Measurements from ENCODE around the gene PSMD6. TPM values are rescaled to one million over a fixed set of nuclear protein-coding genes. Genes with fewer than 3 reads are reported as not detected.
A peak's percentile ranks its signal among the peaks of the same experiment; 100 is the strongest.

PSMD6 gene
- polyA plus RNA-seq, 4 donors: 79.6 to 127 (median 120) TPM

DNA sequence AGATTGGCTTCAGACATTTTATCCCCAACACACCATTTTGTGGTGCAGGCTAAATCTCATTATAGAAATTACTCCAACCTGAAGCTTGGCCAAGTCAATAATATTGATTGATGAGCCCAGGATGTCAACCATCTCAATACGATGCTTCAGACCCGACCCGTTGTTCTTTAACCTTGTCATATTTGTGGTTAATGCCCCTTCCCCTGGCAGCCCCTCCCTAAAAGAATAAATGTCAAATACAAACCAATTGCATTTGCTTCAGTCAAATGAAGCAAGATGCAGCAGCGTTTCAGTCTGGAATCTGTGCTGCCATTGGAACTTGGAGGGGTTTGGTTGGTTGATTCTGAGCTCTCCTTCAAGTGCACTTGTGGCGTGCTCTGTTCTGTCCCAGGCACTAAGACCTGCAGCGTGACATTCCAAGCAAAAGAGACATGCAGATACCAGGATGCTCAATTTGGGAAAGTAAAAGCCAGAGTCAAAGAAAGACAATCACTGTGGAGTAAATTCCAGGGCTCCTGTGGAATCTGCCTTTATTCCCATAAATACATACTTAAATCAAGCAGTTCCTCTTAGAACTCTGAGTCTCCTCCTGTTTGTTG, 23.8 kb upstream of the PSMD6 start:
- no peak for DNase-seq (ENCODE audit: low read depth in 4 of 4, low spot score in 3 of 4)

DNA sequence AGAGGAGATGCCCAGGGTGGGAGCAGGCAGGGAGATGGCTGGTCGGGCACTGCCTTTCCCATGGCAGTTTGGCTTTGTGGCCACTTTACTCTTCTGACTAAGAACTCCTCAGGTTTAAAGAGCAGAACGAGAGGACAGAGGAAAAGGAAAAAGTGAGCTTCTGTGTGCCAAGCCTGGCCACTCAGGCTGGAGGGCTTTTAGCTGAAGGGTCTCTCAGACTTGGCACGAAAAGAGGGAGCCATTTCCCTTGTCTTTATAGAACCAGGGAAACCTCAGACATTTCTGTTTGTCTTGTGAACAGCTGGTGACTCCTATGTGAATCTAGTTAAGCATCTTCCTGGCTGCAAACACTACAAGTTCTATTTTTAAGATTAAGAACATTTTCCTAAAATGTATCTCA, 23.3 kb upstream of the PSMD6 start:
- no peak for DNase-seq (ENCODE audit: low read depth in 4 of 4, low spot score in 3 of 4)

DNA sequence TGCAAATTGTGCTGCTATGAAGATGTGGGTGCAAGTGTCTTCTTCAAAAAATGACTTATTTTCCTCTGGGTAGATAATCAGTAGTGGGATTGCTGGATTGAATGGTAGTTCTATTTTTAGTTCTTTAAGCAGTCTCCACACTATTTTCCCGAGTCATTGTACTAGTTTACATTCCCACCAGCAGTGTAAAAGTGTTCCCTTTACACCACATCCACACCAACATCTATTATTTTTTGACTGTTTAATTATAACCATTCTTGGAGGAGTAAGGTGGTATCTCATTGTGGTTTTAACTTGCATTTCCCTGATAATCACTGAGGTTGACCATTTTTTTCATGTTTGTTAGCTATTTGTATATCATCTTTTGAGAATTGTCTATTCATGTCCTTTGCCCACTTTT, 19.7 kb upstream of the PSMD6 start:
- DNase-seq (ENCODE audit: low read depth in 4 of 4, low spot score in 3 of 4): no peak

DNA sequence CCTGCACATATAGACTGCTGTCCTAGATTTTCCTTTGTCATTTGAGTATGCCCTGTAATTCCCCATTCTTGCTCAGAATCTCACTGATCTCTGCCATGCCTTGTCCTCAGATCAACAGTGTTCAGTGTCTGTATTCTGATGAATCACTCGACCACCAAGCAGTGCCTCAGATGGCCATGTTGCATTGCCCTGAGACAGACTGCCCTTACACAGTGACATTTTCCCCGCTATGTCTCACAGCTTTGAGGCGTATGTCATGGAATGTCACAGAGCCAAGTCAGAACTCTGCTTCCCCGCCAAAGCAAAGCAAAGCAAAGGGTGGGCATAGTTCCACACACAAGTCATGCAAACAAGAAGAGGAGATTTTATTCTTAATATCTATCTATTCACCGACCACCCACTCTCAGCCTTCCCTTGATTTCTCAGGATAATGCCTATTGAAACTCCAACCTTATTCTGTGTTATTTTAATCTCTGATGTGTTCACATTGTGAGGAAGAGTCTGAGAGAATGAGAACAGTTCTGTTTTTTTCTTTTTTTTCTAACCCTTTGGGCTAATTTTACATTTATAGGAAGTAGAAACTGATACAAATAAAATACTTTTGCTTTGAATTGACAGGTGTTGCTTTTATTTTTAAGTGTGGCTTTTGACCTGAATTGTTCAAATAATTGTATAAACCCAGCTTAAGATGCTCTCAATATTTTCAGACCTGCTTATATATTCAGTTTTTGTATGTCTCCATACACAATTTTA, 16.9 kb upstream of the PSMD6 start:
- no peak for DNase-seq (ENCODE audit: low read depth in 4 of 4, low spot score in 3 of 4)

DNA sequence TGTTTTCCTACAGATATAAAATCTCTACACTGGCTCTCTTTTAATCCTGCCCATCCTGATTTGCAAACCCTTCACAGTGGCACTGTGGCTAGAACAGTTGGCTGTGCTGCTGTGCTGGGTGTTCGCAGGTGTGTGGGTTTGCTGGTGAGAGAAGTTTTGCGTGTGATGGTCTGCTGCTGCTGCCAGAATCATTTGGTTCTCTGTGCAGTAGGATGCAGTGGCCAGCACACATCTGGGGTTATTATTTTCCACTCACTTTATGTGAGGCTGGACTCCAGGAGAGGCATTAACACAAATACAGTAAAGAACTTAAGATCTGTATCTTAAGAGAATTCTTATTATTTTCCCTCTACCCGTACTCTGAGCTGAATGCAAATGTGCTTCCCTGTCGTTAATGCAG, 16.0 kb upstream of the PSMD6 start:
- DNase-seq (ENCODE audit: low read depth in 4 of 4, low spot score in 3 of 4): no peak

DNA sequence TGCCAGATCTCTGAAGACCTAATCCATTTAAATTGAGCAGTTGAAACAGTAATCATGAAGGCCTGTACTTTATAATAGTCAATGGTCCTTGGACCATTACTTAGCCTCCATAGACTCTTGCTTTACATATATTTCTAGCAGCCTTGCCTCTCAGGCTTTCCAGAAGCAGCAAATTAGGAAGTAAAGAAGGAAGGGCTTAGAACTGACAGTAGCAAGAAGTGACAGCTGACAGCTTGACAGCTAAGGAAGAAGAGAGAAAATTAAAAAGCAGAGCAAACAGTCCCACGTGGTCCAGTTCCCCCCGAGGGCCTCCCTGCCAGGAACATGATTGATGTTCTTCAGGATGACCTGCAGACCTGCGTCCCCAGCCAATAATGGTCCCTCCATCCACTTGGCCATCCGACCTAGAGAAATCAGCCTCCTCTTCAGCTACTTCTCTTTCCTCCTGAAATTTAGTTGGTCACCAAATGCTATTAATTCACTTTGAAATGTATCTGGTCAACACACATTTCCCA, 15.0 kb upstream of the PSMD6 start:
- DNase-seq (ENCODE audit: low read depth in 4 of 4, low spot score in 3 of 4): no peak

DNA sequence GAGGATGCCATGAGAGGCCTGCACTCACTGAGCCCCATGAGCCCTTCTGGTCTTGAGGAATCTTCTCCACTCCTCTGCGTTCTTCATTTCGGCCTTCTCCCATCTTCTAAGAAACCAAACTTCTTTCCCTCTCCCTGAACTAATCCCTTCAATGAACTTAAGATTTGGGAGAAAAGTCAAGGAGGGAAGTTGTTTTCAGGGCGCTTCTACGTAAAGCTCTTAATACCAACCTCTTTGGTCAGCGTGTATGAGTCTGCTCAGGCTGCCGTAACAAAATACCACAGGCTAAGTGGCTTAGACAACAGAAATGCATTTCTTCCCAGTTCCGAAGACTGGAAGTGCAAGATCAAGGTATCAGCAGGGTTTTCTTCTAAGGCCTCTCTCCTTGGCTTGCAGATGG, 13.8 kb upstream of the PSMD6 start:
- no peak for DNase-seq (ENCODE audit: low read depth in 4 of 4, low spot score in 3 of 4)

DNA sequence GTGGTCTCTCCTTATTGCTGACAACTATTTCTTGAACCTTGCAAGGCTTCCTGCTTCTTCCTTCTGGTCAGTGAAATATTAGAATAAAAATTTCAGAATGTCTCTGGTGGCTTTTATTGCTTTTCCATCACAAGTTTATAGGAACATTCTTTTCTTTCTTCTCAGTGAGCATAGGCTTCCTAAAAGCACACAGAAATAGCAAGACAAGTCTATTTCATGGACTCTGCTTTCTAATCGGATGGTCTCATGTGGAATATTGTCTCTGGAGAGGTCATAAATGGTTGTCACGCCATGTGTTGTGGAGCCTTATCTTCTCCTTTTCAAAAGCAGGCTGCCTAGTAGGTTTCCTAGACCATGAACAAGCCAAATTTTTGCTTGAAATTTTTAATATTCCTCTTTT, 9.8 kb upstream of the PSMD6 start:
- no peak for DNase-seq (ENCODE audit: low read depth in 4 of 4, low spot score in 3 of 4)

DNA sequence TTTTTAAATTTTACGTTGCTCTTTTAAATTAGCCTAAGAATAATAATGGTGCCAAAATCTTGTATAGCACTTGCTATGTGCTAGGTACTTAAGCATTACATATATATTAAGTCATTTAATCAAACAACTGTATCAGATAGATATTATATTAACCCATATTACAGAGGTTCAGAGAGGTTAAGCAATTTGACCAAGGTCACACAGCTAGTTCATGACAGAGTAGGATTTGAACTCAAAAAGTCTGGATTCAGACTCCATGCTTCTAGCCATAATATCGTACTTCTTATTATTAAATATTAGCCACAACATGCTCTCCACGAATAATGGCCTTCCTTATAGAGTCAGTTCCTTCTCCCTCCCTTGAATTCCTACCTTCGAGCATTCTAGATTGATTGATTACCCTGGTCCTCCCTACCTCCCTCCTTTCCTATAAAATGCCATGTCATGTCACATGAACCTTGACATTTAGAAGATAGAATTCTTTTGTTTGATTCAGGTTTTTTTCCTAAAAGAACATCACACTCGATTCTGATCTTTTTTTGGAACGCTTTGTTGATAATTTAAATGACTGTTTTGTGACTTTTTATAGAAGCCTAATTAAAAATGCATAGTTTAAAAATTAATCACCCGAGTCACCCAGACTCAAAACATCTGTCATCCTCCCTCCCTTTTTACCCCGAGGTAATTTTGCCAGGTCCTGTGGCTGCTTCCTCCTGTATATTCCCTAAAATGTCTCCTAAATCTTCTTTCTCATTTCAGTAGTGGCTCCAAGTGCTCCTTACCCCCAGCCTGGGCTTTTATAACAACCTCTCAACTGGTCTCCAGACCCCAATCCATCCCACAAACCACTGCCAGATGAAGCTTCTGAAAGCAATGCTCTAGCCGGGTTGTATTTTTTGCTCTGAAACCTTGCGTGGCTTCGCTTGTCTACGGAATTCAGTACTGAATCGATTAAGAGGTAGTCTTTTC, 8.5 kb upstream of the PSMD6 start:
- no peak for DNase-seq (ENCODE audit: low read depth in 4 of 4, low spot score in 3 of 4)

DNA sequence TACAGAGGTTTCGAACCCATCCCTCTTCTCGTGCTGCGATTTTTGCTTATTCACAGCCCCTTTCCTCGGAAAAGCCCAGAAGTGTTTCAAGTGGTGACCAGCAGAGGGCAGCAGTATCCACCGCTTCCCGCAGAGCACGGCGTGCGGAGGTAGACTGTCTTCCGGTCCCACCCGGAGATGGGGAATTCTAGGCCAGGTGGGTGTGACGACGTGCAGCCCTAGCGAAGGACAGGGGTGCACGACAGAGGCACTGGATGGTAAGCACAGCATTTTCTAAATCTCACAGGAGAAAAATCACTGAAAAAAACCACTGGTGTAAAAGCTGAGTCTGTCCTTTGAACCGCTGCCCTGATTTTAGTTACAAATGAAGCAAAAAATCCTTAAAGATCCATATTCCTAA, 7.4 kb upstream of the PSMD6 start:
- peak in 2 of 4 donors; percentile 53 to 59 for DNase-seq (ENCODE audit: low read depth in 4 of 4, low spot score in 3 of 4)

DNA sequence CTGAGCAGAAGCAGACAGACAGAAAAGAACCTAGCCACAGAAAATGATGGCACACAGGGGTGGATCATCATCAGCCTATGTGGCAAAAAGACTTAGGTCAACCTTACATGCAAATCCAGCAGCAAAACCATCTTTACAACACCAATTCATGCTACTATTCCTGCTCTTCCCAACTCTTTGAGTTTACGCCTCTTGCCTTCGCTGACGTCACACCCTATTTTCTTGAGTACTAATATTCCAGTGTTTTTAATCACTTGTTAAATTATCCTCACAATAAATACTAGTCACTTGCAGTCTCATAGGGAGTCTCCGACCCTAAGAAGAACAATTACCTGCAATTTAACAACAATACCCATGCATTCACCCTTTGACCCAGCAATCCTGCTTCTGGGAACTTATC, 6.0 kb upstream of the PSMD6 start:
- DNase-seq (ENCODE audit: low read depth in 4 of 4, low spot score in 3 of 4): no peak

DNA sequence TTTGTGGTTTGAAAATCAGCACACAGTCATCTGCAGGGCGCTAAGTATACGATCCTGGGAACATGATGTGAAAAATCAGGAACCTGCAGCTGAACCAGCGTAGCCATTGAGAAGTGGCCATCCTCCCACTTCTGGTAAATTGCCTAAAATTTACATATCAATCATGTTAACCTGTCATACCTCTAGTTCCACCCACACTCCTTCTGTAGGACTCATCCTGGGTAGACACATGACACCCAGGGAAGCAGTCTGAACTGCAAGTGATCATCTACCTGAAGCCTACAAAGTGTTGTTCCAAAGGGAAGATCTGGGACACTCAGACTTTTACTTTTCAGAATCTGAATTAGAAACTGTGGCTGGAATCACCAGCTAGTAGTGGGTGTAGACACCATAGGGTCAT, 5.5 kb upstream of the PSMD6 start:
- no peak for DNase-seq (ENCODE audit: low read depth in 4 of 4, low spot score in 3 of 4)

DNA sequence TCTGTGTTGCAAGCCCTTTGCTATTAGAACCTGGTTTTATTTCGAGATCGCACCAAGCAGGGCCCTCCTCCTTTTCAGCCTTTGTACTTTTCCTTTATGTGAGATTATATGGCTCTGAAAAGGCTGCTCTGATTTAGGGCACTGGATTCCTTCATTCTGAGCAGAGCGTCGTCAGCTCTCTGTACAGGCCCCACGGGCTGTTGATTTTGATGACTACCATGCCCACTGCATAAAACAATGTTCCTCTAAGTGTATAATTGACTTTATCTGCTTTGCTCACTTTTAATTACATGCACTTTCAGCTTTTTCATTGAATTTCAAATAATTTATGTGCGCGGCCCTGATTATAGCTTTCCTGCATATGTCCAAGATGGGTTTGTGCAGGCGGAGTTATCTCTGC, 4.4 kb upstream of the PSMD6 start:
- no peak for DNase-seq (ENCODE audit: low read depth in 4 of 4, low spot score in 3 of 4)

DNA sequence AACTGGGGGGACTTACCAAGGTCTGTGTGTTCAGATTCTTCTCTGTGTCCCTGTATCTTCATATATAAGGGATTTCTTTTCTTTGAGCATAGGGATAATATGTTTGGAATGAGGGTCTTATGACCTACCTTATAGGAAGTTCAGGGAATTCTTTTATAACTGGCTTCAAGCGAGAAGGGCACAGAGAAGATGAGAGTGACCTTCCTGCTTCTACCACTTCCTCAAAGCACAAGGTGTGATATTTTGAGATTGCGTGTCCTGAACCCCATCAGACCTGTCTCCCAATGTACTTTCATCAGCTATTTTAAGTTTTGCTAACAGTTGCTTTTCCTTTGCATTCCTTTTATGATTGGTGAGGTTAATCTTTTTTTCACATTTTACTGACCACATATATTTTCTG, 3.1 kb upstream of the PSMD6 start:
- DNase-seq (ENCODE audit: low read depth in 4 of 4, low spot score in 3 of 4): no peak

DNA sequence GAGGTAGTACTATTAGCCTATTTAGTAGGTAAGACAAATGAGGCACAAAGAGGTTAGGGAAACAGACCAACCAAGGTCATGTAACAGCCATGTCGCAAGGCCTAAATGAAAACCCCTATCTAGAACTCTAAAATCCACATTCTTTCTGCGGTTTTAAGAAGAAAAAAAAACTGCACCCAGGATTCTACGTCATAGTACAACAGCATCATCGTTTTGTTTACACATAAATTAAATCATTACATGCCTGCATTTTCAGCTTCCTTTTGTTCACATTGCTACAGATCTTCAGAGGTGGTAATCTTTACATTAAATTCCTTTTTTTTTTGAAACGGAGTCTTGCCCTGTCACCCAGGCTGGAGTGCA, 548 bp upstream of the PSMD6 start:
- DNase-seq (ENCODE audit: low read depth in 4 of 4, low spot score in 3 of 4): no peak

DNA sequence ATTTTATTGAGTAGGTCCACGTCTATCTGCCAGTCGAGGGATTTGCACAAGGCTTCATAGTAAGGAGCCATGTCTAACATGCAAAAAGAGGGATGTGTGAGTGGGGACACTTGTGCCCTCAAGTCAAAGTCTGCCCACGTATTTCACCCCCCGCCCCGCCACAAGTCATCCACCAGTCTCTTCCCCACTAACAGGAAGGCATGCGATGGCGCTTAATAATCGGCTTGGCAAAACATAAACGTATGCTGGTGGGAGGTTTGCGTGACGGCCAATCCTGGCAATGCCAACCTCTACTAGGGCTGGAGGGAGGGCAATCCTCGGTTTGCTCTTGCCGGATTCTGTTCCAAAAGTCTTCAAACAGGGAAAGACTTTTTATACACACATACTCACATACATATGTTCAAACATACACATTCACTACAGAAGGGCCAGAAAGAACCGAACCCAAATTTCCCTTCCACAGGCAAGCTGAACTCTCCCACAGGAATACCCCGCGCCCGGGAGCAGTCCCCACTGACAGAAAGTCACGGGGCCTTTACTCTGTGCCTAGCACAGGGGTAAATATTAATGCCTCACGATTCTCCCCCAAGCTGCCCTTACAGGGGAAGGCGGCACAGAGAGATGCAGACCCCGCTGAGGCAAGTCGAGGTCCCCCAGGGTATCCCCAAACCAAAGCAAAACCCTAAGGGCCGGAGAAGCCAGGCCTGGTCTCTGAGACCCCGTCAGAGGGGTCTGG, 675 bp downstream of the PSMD6 start:
- no peak for DNase-seq (ENCODE audit: low read depth in 4 of 4, low spot score in 3 of 4)

DNA sequence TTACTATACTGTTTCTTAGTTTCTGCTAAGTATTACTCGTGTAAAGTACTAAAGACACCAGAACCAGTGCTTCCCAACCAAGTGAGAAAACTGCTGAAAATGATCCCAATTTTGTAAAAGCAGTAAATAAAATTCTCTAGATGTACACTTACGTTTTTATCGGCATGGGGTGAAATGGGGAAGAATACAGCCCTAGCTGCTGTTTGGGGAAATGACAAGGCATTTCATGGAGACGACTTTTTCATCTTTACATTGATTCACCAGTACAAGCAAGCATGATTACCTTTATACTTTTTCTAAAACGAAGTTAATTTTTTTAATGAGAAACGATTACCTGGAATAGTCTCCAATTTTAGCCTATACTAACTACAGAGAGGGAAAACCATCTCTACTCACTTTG, 1.4 kb downstream of the PSMD6 start:
- DNase-seq (ENCODE audit: low read depth in 4 of 4, low spot score in 3 of 4): no peak

DNA sequence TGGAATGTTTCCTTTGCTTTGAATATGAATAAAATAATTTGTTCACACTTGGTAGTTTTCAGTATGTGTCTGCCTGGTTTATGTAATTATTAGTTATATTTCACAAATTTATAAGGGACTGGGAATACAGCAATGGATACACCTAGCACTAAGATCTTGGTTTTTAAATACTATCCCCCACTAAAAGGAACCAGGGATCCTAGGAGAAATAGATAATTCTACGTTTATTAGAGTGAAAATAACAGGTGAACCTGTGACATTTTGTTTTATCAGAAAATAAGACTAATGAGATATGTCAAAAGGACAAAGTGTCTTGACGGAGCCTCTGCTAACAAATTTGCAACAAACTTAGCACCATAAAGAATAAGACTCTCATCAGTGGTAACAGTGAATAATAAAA, 3.4 kb downstream of the PSMD6 start:
- no peak for DNase-seq (ENCODE audit: low read depth in 4 of 4, low spot score in 3 of 4)

DNA sequence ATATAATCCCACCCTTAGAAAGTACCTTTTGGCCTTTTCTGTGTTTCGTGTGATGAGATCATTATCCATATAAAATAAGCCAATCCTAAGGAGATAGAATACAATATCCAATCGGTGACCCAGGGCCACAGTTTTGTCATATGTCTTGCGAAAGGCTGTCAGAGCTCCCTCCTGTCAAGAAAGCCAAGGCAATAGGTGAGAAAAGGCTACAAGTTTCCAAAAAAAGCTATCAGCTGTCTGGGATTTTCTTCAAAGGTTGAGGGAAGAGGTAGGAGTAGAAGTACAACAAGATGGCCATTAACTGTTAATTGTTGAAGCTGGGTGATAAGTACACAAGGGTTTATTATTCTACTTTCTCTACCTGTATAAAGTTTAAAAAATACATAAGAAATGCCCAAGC, 4.0 kb downstream of the PSMD6 start:
- no peak for DNase-seq (ENCODE audit: low read depth in 4 of 4, low spot score in 3 of 4)

DNA sequence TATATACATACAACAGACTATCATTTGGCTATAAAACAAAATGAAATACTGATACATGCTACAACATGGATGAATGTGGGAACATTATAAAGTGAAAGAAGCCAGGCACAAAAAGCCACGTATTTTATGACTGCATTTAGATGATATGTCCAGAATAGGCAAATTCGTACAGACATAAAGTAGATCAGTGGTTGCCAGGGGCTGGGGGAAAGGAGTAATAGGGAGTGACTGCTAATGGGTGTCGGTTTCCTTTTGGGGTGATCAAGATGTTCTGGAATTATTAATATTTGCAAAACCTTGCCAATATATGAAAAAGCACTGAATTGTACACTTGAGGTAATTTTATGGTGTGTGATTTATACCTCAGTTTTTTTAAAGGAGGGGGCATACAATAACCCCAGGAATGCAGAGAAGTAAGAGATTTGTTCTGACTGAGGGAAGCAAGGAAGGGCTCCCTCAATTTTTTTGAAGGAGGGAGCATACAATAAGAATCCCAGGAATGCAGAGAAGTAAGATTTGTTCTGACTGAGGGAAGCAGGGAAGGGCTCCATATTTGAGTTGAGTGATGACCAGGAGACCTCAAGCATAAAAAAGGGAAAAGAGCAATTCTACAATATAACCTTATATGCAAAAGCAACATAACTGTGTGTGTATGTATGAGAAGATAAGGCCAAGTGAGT, 6.2 kb downstream of the PSMD6 start:
- DNase-seq (ENCODE audit: low read depth in 4 of 4, low spot score in 3 of 4): no peak

Data from left renal pelvis (tissue), 4 donors.